Activated CD8-positive, alpha-beta T cell treated with anti-CD3 and anti-CD28 coated beads for 36 hours (primary cell): ENCODE data around the gene SIGLECL1. TPM values are rescaled to one million over a fixed set of nuclear protein-coding genes. Genes with fewer than 3 reads are reported as not detected.
A peak's percentile ranks its signal among the peaks of the same experiment; 100 is the strongest.

Source experiments
- ATAC-seq: fragments of 200-7000 bp; cut with Tn5 transposase; one replicate; pipeline ENCODE4 v1.10.0; 2021; ENCODE audit warnings: mild to moderate bottlenecking, moderate library complexity
- CTCF ChIA-PET: fragments of 350-600 bp; sonication (Branson Sonifier 250); formaldehyde crosslinking; loops from one replicate; lab custom pipeline; 2021; ENCODE audit warnings: antibody characterized with exemption; lab: Charles Lee
- POLR2A ChIA-PET: fragments of 350-600 bp; sonication (Branson Sonifier 250); formaldehyde crosslinking; loops from one replicate; lab custom pipeline; 2021; ENCODE audit warnings: antibody characterized with exemption; lab: Charles Lee
- DNase-seq: peaks from one replicate; pipeline ENCODE4 v3.0.0-alpha.2; 2020
- H3K27ac Mint-ChIP-seq: one replicate; pipeline ENCODE4 v1.8.0; 2021; ENCODE audit warnings: mild to moderate bottlenecking, mixed read lengths
- H3K27me3 Mint-ChIP-seq: one replicate; pipeline ENCODE4 v1.8.0; 2021; ENCODE audit warnings: mixed read lengths
- H3K36me3 Mint-ChIP-seq: one replicate; pipeline ENCODE4 v1.8.0; 2021; ENCODE audit warnings: low read depth, mixed read lengths
- H3K4me1 Mint-ChIP-seq: one replicate; pipeline ENCODE4 v1.8.0; 2021; ENCODE audit warnings: low read depth, mixed read lengths
- H3K4me3 Mint-ChIP-seq: one replicate; pipeline ENCODE4 v1.8.0; 2021; ENCODE audit warnings: mild to moderate bottlenecking, moderate library complexity, mixed read lengths
- H3K9me3 Mint-ChIP-seq: one replicate; pipeline ENCODE4 v1.8.0; 2021; ENCODE audit warnings: mixed read lengths
- CTCF ChIP-seq: fragments of 200-600 bp; IDR thresholded peaks from one replicate; pipeline ENCODE4 v1.8.0; 2022; ENCODE audit warnings: antibody characterized with exemption, mild to moderate bottlenecking
- intact Hi-C: fragments of 100-400 bp; cut with micrococcal nuclease; formaldehyde crosslinking; loops from one replicate; pipeline ENCODE4 v1.10.0; 2022
- total RNA-seq, 2 experiments: library from RNA; stranded (reverse); gene quantifications; one replicate each; pipeline ENCODE4 v1.2.3, GENCODE V29; 2021

The SIGLECL1 gene
- total RNA-seq, 2 experiments from 2014 or later, result not detected

- intact Hi-C loops, result loop anchor here (5.0 kb wide), 1 partner anchor 100 kb away; no protein-coding TSS in a partner anchor
- H3K4me3 Mint-ChIP-seq, result no peak overlapping the region
- no peak for TF ChIP-seq CTCF
- no peaks in the 10 kb centered on the region for H3K36me3 Mint-ChIP-seq
- CTCF ChIA-PET, result interaction anchor here (1.3 to 2.3 kb wide), 4 partner anchors 12 to 127 kb away, joined by 3 to 14 read pairs (median 4); no protein-coding TSS in a partner anchor
- peaks cover 25% of the 10 kb centered on the region for H3K27me3 Mint-ChIP-seq
- H3K27ac Mint-ChIP-seq, result no peak overlapping the region
- H3K9me3 Mint-ChIP-seq, result no peaks in the 10 kb centered on the region
- POLR2A ChIA-PET, result interaction anchor here (0.7 kb wide), 1 partner anchor 199 kb away, joined by 3 read pairs; no protein-coding TSS in a partner anchor
- DNase-seq (no peak), ATAC-seq (no peak)
- peaks cover 12% of the 10 kb centered on the region for H3K4me1 Mint-ChIP-seq
Measured at GRCh38 chr19:51257471-51257870, 6.6 kb downstream of the SIGLECL1 start.

- DNase-seq, result no peak
- Mint-ChIP-seq H3K4me3 (no peak overlapping the region), H3K9me3 (no peaks in the 10 kb centered on the region), H3K4me1 (peaks cover 12% of the 10 kb centered on the region), H3K27me3 (peaks cover 27% of the 10 kb centered on the region), H3K36me3 (no peaks in the 10 kb centered on the region), H3K27ac (no peak overlapping the region)
- CTCF ChIA-PET, result interaction anchor here (0.9 to 2.3 kb wide), 22 partner anchors 8 to 134 kb away, joined by 3 to 25 read pairs (median 4); partner anchors contain the start of genes SIGLEC9 and SIGLECL1
- ATAC-seq, result no peak
- POLR2A ChIA-PET, result no interaction called here
- intact Hi-C loops, result loop anchor here (5.0 kb wide), 1 partner anchor 101 kb away; no protein-coding TSS in a partner anchor
- no peak for TF ChIP-seq CTCF
Measured at GRCh38 chr19:51258165-51259160, 7.6 kb downstream of the SIGLECL1 start.

- intact Hi-C loops, result loop anchor here (5.0 kb wide), 1 partner anchor 102 kb away; no protein-coding TSS in a partner anchor
- Mint-ChIP-seq H3K27me3 (peaks cover 27% of the 10 kb centered on the region), H3K27ac (no peak overlapping the region), H3K9me3 (no peaks in the 10 kb centered on the region), H3K36me3 (no peaks in the 10 kb centered on the region), H3K4me3 (no peak overlapping the region), H3K4me1 (peaks cover 9% of the 10 kb centered on the region)
- ATAC-seq, result peak; percentile 48
- peak; percentile 70 for DNase-seq
- ChIA-PET POLR2A (interaction anchor here (0.8 kb wide), 1 partner anchor 18 kb away, joined by 3 read pairs; no protein-coding TSS in a partner anchor), CTCF (interaction anchor here (0.7 to 1.9 kb wide), 27 partner anchors 9 to 163 kb away, joined by 3 to 25 read pairs (median 4); partner anchors contain the start of genes SIGLEC9 and SIGLECL1)
- TF ChIP-seq CTCF, result peak; percentile 84
Measured at GRCh38 chr19:51259348-51260245, 8.7 kb downstream of the SIGLECL1 start.

GRCh38 chr19:51263808-51264207, 12.9 kb downstream of the SIGLECL1 start:
- H3K27ac Mint-ChIP-seq, result no peak overlapping the region
- no peak for TF ChIP-seq CTCF
- H3K9me3 Mint-ChIP-seq, result no peaks in the 10 kb centered on the region
- no peaks in the 10 kb centered on the region for H3K36me3 Mint-ChIP-seq
- ChIA-PET POLR2A (no interaction called here), CTCF (interaction anchor here (0.9 kb wide), 1 partner anchor 107 kb away, joined by 3 read pairs; no protein-coding TSS in a partner anchor)
- DNase-seq, result no peak
- H3K27me3 Mint-ChIP-seq, result peaks cover 10% of the 10 kb centered on the region
- no peak for ATAC-seq
- no peaks in the 10 kb centered on the region for H3K4me1 Mint-ChIP-seq
- intact Hi-C loops, result no loop called here
- H3K4me3 Mint-ChIP-seq, result no peak overlapping the region
